ENCODE data around the gene CAPN15. TPM values are rescaled to one million over a fixed set of nuclear protein-coding genes. Genes with fewer than 3 reads are reported as not detected.

Gene CAPN15
- total and polyA plus RNA-seq, 9 of the 15 experiments (the other 6 are each of a cell fraction or from before 2014, with no cell fraction given) = 0.62 to 111 (median 14.2) TPM

- TF ChIP-seq PPARD (CRISPR knock-in tag; IDR thresholded peaks at IDR 0.05) (no peak), KLF1 (tag; IDR thresholded peaks at IDR 0.05) (peak; percentile 91), BRD4 (IDR thresholded peaks at IDR 0.05) (no peak), ZNF583 (CRISPR knock-in tag; IDR thresholded peaks at IDR 0.05) (0 out of 2 replicates have a peak, but pooled peaks have one; percentile 81), YY1 (IDR thresholded peaks at IDR 0.05; ENCODE audit: borderline replicate concordance in 1 of 3, control insufficient read depth in 1 of 3, extremely low read depth in 1 of 3, insufficient read depth in 3 of 3, insufficient read length in 1 of 3, insufficient replicate concordance in 2 of 3, low read depth in 1 of 3, low read length in 2 of 3) (peak in 2 of 3 experiments; percentile 30 to 72), ETV5 (CRISPR knock-in tag; IDR thresholded peaks at IDR 0.05; ENCODE audit: low read depth) (peak; percentile 38; the same call in 1 of the 2 replicates), TEAD1 (CRISPR knock-in tag; IDR thresholded peaks at IDR 0.05) (peak in 1 of 2 experiments; percentile 46; a peak in 2 of 4 replicates), ZNF395 (CRISPR knock-in tag; IDR thresholded peaks at IDR 0.05) (peak; percentile 82), HSF4 (CRISPR knock-in tag; IDR thresholded peaks at IDR 0.05; ENCODE audit: borderline replicate concordance) (no peak), SREBF2 (CRISPR knock-in tag; IDR thresholded peaks at IDR 0.05) (no peak), RBM25 (IDR thresholded peaks at IDR 0.05; ENCODE audit: low read depth, low read length, severe bottlenecking) (no peak), HMGN3 (IDR thresholded peaks at IDR 0.05; ENCODE audit: borderline replicate concordance, extremely low read depth, insufficient read length, low read depth, low read length) (peak; percentile 78), CREM (IDR thresholded peaks at IDR 0.05; ENCODE audit: low read depth) (peak; percentile 85), BDP1 (IDR thresholded peaks at IDR 0.05; ENCODE audit: insufficient read depth, insufficient read length) (no peak), TARDBP (IDR thresholded peaks at IDR 0.05) (0 out of 2 replicates have a peak, but pooled peaks have one; percentile 77), ZNF175 (CRISPR knock-in tag; IDR thresholded peaks at IDR 0.05; ENCODE audit: low read depth) (peak; percentile 91), RAD21 (CRISPR knock-in tag; conservative IDR thresholded peaks at IDR 0.05 in 1 of 2, IDR thresholded peaks at IDR 0.05 in 1 of 2) (no peak), ZNF76 (CRISPR knock-in tag; IDR thresholded peaks at IDR 0.05; ENCODE audit: borderline replicate concordance) (peak; percentile 95; the same call in 1 of the 2 replicates), BCLAF1 (IDR thresholded peaks at IDR 0.05; ENCODE audit: borderline replicate concordance in 1 of 2, control insufficient read depth in 1 of 2, low read depth in 2 of 2, low read length in 1 of 2) (no peak)
- TF ChIP-seq, protein P1, sequence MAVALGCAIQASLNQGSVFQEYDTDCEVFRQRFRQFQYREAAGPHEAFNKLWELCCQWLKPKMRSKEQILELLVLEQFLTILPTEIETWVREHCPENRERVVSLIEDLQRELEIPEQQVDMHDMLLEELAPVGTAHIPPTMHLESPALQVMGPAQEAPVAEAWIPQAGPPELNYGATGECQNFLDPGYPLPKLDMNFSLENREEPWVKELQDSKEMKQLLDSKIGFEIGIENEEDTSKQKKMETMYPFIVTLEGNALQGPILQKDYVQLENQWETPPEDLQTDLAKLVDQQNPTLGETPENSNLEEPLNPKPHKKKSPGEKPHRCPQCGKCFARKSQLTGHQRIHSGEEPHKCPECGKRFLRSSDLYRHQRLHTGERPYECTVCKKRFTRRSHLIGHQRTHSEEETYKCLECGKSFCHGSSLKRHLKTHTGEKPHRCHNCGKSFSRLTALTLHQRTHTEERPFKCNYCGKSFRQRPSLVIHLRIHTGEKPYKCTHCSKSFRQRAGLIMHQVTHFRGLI (CRISPR knock-in tag; IDR thresholded peaks at IDR 0.05) = no peak
Measured at GRCh38 chr16:527015-527903, at the start of gene CAPN15 (continued).

All from K562 (cell line).